ENCODE results near the gene CD40LG. TPM values are rescaled to one million over a fixed set of nuclear protein-coding genes. Genes with fewer than 3 reads are reported as not detected.
A peak's percentile ranks its signal among the peaks of the same experiment; 100 is the strongest.

Gene CD40LG
- total and polyA plus RNA-seq, 5 experiments from 2014 or later, result 0.10 to 0.22 (median 0.18) TPM; not detected in 1

- Mint-ChIP-seq H3K4me3 (peak overlapping the region in 7 of 10 donors; percentile 48 to 76 (median 62)), H3K27me3 (no peaks in the 10 kb centered on the region), H3K36me3 (no peaks in the 10 kb centered on the region), H3K9me3 (peaks cover 0 to 7% (median 0%) of the 10 kb centered on the region in 9 donors), H3K4me1 (peaks cover 28 to 89% (median 77%) of the 10 kb centered on the region in 4 donors), H3K27ac (peak overlapping the region in 8 of 10 donors; percentile 41 to 88 (median 81))
- POLR2A ChIA-PET, result interaction anchor here (0.8 to 3.6 kb wide), 3 partner anchors 10 to 48 kb away, joined by 3 to 20 read pairs (median 3); no protein-coding TSS in a partner anchor
- ATAC-seq (no peak), DNase-seq (no peak)
Measured at GRCh38 chrX:136626891-136627290, 21.1 kb upstream of the CD40LG start.

- DNase-seq (peak in 3 of 10 donors; percentile 13 to 39 (median 37)), ATAC-seq (peak; percentile 48 to 60)
- H3K9me3 Mint-ChIP-seq, result peaks cover 0 to 7% (median 0%) of the 10 kb centered on the region in 9 donors
- peak overlapping the region in 9 of 10 donors; percentile 28 to 88 (median 81) for H3K27ac Mint-ChIP-seq
- POLR2A ChIA-PET, result interaction anchor here (0.6 to 3.6 kb wide), 3 partner anchors 10 to 152 kb away, joined by 3 to 20 read pairs (median 3); no protein-coding TSS in a partner anchor
- peaks cover 29 to 89% (median 81%) of the 10 kb centered on the region in 4 donors for H3K4me1 Mint-ChIP-seq
- H3K27me3 Mint-ChIP-seq, result no peaks in the 10 kb centered on the region
- H3K4me3 Mint-ChIP-seq, result peak overlapping the region in 9 of 10 donors; percentile 23 to 76 (median 62)
- no peaks in the 10 kb centered on the region for H3K36me3 Mint-ChIP-seq
Measured at GRCh38 chrX:136627409-136627808, 20.5 kb upstream of the CD40LG start.

GRCh38 chrX:136629084-136629750 lies 18.7 kb upstream of the CD40LG start:
- peaks cover 23 to 90% (median 76%) of the 10 kb centered on the region in 4 donors for H3K4me1 Mint-ChIP-seq
- POLR2A ChIA-PET, result interaction anchor here (0.5 to 3.6 kb wide), 8 partner anchors 8 to 251 kb away, joined by 3 to 20 read pairs (median 4); partner anchors contain the start of gene RBMX
- DNase-seq (peak in 2 of 10 donors; percentile 19 to 24), ATAC-seq (peak; percentile 32 to 41)
- peaks cover 0 to 6% (median 0%) of the 10 kb centered on the region in 9 donors for H3K9me3 Mint-ChIP-seq
- no peaks in the 10 kb centered on the region for H3K36me3 Mint-ChIP-seq
- no peaks in the 10 kb centered on the region for H3K27me3 Mint-ChIP-seq
- H3K4me3 Mint-ChIP-seq, result peak overlapping the region in 8 of 10 donors; percentile 22 to 71 (median 57)
- H3K27ac Mint-ChIP-seq, result peak overlapping the region in 9 of 10 donors; percentile 86 to 95 (median 92)

DNA sequence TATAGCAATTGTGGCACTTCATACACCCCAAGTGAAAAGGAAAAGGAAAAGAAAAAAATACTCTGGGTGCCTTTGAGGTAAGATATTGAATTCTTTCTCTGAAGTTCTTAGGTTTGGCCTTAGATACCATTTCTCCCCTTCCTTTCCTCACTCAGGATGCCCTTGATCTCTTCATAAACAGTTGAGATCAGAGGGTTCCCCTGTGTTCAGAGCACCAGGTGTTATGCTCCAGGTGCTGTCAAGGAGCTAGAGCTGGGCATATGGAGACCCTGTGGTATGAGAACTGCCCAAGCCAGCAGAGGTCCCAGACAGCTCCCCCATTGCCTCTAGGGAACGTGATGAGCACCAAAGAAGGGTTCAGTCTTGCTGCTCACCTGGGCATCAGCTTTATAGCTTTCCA lies 17.1 kb upstream of the CD40LG start:
- POLR2A ChIA-PET, result interaction anchor here (1.1 to 1.2 kb wide), 2 partner anchors 14 to 16 kb away, joined by 3 to 4 read pairs; no protein-coding TSS in a partner anchor
- ATAC-seq, result peak; percentile 62 to 66
- H3K4me1 Mint-ChIP-seq, result peaks cover 19 to 88% (median 83%) of the 10 kb centered on the region in 4 donors
- peaks cover 0 to 2% (median 0%) of the 10 kb centered on the region in 9 donors for H3K9me3 Mint-ChIP-seq
- peak overlapping the region in 7 of 10 donors; percentile 6 to 67 (median 57) for H3K4me3 Mint-ChIP-seq
- H3K27ac Mint-ChIP-seq, result peak overlapping the region; percentile 72 to 94 (median 87)
- peak in 3 of 10 donors; percentile 20 to 52 (median 50) for DNase-seq
- H3K27me3 Mint-ChIP-seq, result no peaks in the 10 kb centered on the region
- H3K36me3 Mint-ChIP-seq, result no peaks in the 10 kb centered on the region

DNA sequence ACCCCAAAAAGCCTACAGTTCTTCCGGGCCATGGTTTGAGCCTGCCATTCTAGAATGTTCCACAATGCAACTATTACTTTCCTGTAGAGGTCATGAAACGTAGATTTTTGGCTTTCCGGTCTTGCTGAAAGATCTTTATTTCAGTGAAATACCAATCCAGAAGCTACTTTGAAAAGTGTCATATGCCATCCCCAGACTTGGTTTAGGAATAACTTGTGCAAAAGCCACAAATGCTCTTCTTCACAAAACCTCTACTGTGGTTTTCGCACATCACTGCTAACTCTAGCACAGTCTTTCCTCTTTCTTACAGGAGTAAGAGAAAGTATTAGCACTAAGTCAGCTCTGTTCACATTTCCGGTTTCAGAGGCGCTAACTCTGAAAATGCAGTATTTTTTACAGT lies 12.7 kb upstream of the CD40LG start:
- no peaks in the 10 kb centered on the region for H3K36me3 Mint-ChIP-seq
- ATAC-seq (peak; percentile 68 to 75), DNase-seq (peak in 4 of 10 donors; percentile 6 to 50 (median 42))
- peaks cover 0 to 2% (median 0%) of the 10 kb centered on the region in 9 donors for H3K9me3 Mint-ChIP-seq
- no peaks in the 10 kb centered on the region for H3K27me3 Mint-ChIP-seq
- POLR2A ChIA-PET, result interaction anchor here (0.6 to 2.0 kb wide), 6 partner anchors 10 to 54 kb away, joined by 3 to 5 read pairs (median 4); no protein-coding TSS in a partner anchor
- H3K4me1 Mint-ChIP-seq, result peaks cover 17 to 82% (median 72%) of the 10 kb centered on the region in 4 donors
- peak overlapping the region; percentile 39 to 94 (median 84) for H3K27ac Mint-ChIP-seq
- H3K4me3 Mint-ChIP-seq, result peak overlapping the region; percentile 25 to 71 (median 56)

DNA sequence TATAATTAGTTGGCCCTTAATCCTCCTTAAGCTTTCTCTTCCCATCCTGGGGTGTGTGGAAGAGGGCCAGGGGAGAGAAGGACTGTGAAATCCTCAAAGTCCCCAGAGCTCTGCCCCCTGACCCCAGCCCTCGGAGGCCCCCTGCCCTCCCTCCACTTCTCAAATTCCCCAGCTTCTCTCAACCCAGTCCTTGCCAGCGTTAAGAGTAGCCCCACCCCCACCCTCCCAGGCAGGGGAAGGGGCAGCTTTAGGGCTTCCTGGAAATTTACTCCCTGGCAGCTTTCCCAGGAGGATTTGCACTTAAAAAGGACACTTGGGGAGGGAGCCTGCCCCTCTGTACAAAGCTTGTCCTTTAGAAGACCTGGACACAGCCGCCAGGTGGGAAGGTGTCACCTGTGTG lies 11.8 kb upstream of the CD40LG start:
- H3K36me3 Mint-ChIP-seq, result no peaks in the 10 kb centered on the region
- ATAC-seq (no peak), DNase-seq (no peak)
- peaks cover 16 to 82% (median 69%) of the 10 kb centered on the region in 4 donors for H3K4me1 Mint-ChIP-seq
- H3K4me3 Mint-ChIP-seq, result peak overlapping the region in 3 of 10 donors; percentile 58 to 71 (median 62)
- H3K27me3 Mint-ChIP-seq, result no peaks in the 10 kb centered on the region
- peaks cover 0 to 2% (median 0%) of the 10 kb centered on the region in 9 donors for H3K9me3 Mint-ChIP-seq
- H3K27ac Mint-ChIP-seq, result peak overlapping the region in 6 of 10 donors; percentile 34 to 92 (median 82)
- POLR2A ChIA-PET, result interaction anchor here (1.1 to 2.0 kb wide), 3 partner anchors 9 to 53 kb away, joined by 3 to 5 read pairs (median 4); no protein-coding TSS in a partner anchor

GRCh38 chrX:136639506-136640176 lies 8.3 kb upstream of the CD40LG start:
- ATAC-seq, result no peak
- no peak for DNase-seq
- POLR2A ChIA-PET, result no interaction called here

DNA sequence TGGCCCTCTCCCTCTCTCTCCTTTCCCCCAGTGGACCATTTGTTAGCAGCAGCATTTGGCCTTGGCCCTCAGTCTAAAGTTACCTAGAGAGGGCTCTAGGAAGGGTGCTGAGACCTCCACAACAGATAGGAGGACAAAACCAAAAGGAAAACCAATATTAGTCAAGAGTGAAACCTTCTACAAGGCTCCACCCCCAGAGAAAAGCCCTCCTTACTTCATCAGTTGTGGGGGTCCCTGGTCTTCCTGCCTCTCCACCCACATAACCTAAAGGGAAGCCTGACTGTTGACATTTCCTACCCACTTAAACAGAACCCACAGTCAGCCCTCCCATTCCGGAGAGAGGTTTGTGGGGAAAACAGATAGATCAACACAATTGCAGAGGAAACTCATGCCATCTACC lies 4.7 kb upstream of the CD40LG start:
- POLR2A ChIA-PET, result no interaction called here
- H3K4me3 Mint-ChIP-seq, result peak overlapping the region in 7 of 10 donors; percentile 15 to 67 (median 60)
- H3K4me1 Mint-ChIP-seq, result peaks cover 28 to 75% (median 69%) of the 10 kb centered on the region in 4 donors
- ATAC-seq (peak; percentile 39 to 50), DNase-seq (no peak)
- H3K9me3 Mint-ChIP-seq, result peaks cover 0 to 15% (median 0%) of the 10 kb centered on the region in 9 donors
- H3K27ac Mint-ChIP-seq, result peak overlapping the region; percentile 33 to 85 (median 74)
- no peaks in the 10 kb centered on the region for H3K27me3 Mint-ChIP-seq
- H3K36me3 Mint-ChIP-seq, result peaks cover 0 to 2% (median 0%) of the 10 kb centered on the region in 3 donors

More at GRCh38 chrX:136639506-136640176, 8.3 kb upstream of the CD40LG start:
- Mint-ChIP-seq H3K36me3 (no peaks in the 10 kb centered on the region), H3K27me3 (no peaks in the 10 kb centered on the region), H3K9me3 (no peaks in the 10 kb centered on the region), H3K4me1 (peaks cover 22 to 80% (median 74%) of the 10 kb centered on the region in 4 donors), H3K27ac (peak overlapping the region in 4 of 10 donors; percentile 18 to 82 (median 52)), H3K4me3 (peak overlapping the region in 5 of 10 donors; percentile 13 to 55 (median 37))

DNA sequence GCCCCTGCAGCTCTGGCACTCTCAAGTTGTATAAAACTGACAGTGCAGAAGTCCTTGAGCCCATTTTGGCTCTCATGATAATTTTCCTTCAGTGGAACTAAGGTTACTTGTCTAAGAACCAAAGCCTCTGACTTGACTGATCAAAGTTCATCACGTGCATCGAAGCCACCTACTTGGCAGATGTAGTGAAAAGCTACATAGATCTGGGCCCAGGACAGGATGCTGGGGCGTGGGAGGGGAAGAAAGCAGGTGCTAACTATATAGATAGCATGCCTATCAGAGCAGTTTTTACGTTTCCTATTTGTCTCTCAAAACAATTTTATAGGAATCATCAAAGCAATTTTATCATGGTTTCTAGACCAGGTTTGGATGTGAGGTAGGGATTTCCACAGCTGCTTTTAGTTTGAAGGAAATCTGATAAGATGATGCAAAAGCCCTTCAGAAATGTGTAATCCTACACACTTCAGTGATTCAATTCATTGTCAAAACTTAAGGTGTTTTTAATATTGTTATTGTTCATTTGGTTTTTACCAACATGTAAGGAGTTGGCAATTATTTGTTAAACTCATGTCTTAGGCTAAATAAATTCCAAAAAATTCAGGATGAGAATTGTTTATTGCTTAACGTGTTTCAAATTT lies 1.2 kb upstream of the CD40LG start:
- ATAC-seq (peak; percentile 88 to 96), DNase-seq (peak in 5 of 10 donors; percentile 14 to 45 (median 40))
- peak overlapping the region in 2 of 10 donors; percentile 12 to 29 for H3K4me3 Mint-ChIP-seq
- peak overlapping the region in 8 of 10 donors; percentile 22 to 81 (median 64) for H3K27ac Mint-ChIP-seq
- H3K36me3 Mint-ChIP-seq, result peaks cover 0 to 2% (median 0%) of the 10 kb centered on the region in 3 donors
- H3K27me3 Mint-ChIP-seq, result no peaks in the 10 kb centered on the region
- H3K9me3 Mint-ChIP-seq, result peaks cover 0 to 15% (median 0%) of the 10 kb centered on the region in 9 donors
- H3K4me1 Mint-ChIP-seq, result peaks cover 20 to 48% (median 45%) of the 10 kb centered on the region in 4 donors
- POLR2A ChIA-PET, result interaction anchor here (0.5 to 0.8 kb wide), 3 partner anchors 11 to 280 kb away, joined by 3 to 4 read pairs (median 3); no protein-coding TSS in a partner anchor

- peaks cover 0 to 5% (median 2%) of the 10 kb centered on the region in 3 donors for H3K36me3 Mint-ChIP-seq
- H3K27ac Mint-ChIP-seq, result peak overlapping the region in 2 of 10 donors; percentile 29 to 77
- peak overlapping the region in 1 of 10 donors; percentile 67 for H3K4me3 Mint-ChIP-seq
- no peak for ATAC-seq
- POLR2A ChIA-PET, result interaction anchor here (0.5 to 0.8 kb wide), 2 partner anchors 8 to 43 kb away, joined by 4 read pairs; no protein-coding TSS in a partner anchor
- DNase-seq, result no peak
- peaks cover 11 to 29% (median 26%) of the 10 kb centered on the region in 4 donors for H3K4me1 Mint-ChIP-seq
- no peaks in the 10 kb centered on the region for H3K27me3 Mint-ChIP-seq
- peaks cover 0 to 6% (median 0%) of the 10 kb centered on the region in 9 donors for H3K9me3 Mint-ChIP-seq
Measured at GRCh38 chrX:136650811-136651210, 2.9 kb downstream of the CD40LG start.
